GM12878 (cell line): ENCODE results near the gene NUBPL. TPM values are rescaled to one million over a fixed set of nuclear protein-coding genes. Genes with fewer than 3 reads are reported as not detected.

Source experiments
- ATAC-seq: fragments of 200-7000 bp; cut with Tn5 transposase; 3 replicates; pipeline ENCODE4 v1.9.1; 2020; ENCODE audit warnings: mild to moderate bottlenecking, moderate library complexity
- BruUV-seq: library from RNA; stranded (reverse); fragments of 400-500 nt; replicated peaks from 2 replicates; lab custom pipeline; 2021; lab: Mats Ljungman, UMichigan
- CTCF ChIA-PET: fragments of 300-600 bp; sonication (Branson Sonifier 250); formaldehyde crosslinking; extraction: SDS; loops from one replicate; lab custom pipeline; 2021; ENCODE audit warnings: inconsistent platforms; lab: Yijun Ruan, JAX
- POLR2A ChIA-PET: fragments of 350-600 bp; formaldehyde crosslinking; extraction: SDS; loops from one replicate; lab custom pipeline; 2021; ENCODE audit warnings: inconsistent platforms; lab: Charles Lee
- RAD21 ChIA-PET: fragments of 300-600 bp; sonication (Branson Sonifier 250); formaldehyde crosslinking; loops from one replicate; lab custom pipeline; 2023; ENCODE audit warnings: antibody characterized with exemption; ENCODE audit not compliant: unreplicated experiment; lab: Charles Lee
- SMC1A ChIA-PET: fragments of 300-600 bp; sonication (Branson Sonifier 250); formaldehyde crosslinking; loops from one replicate; lab custom pipeline; 2023; ENCODE audit not compliant: unreplicated experiment, uncharacterized antibody; lab: Charles Lee
- DNase-seq: peaks from one replicate; pipeline ENCODE4 v3.0.0-alpha.2; 2011; ENCODE audit warnings: low read depth, low spot score
- FAIRE-seq: peaks from 3 replicates; lab custom pipeline; 2011; peaks lifted over from hg19 to GRCh38; lab: Jason Lieb, UNC
- H2AFZ ChIP-seq: 2 replicates; pipeline ENCODE4 v1.6.0; 2011; ENCODE audit warnings: low read depth, low read length, control low read depth; ENCODE audit not compliant: control insufficient read depth
- H3K27ac ChIP-seq: 2 replicates; pipeline ENCODE4 v1.5.1; 2011; ENCODE audit warnings: control low read depth; ENCODE audit not compliant: control insufficient read depth, insufficient read depth
- H3K27me3 ChIP-seq, 2 experiments: replicated peaks in 1 of 2; 2 replicates each; pipeline versions ENCODE4 v1.6.0 to v1.6.1; 2011; ENCODE audit warnings: low read length in 1 of 2; ENCODE audit not compliant: control insufficient read depth in 2 of 2, insufficient read depth in 2 of 2
- H3K36me3 ChIP-seq, 2 experiments: 2 replicates each; pipeline ENCODE4 v1.5.1; 2011; ENCODE audit warnings: low read length in 1 of 2; ENCODE audit not compliant: control insufficient read depth in 2 of 2, insufficient read depth in 2 of 2
- H3K4me1 ChIP-seq: 2 replicates; pipeline ENCODE4 v1.6.1; 2011; ENCODE audit warnings: mild to moderate bottlenecking, low read length, moderate library complexity, mixed read lengths; ENCODE audit not compliant: control insufficient read depth, insufficient read depth
- H3K4me2 ChIP-seq: 2 replicates; pipeline ENCODE4 v1.6.0; 2011; ENCODE audit warnings: control low read depth; ENCODE audit not compliant: control insufficient read depth, insufficient read depth
- H3K4me3 ChIP-seq: fragments of 200-600 bp; sonication (generic); 2 replicates; pipeline ENCODE4 v1.5.1; 2016
- H3K79me2 ChIP-seq: 2 replicates; pipeline ENCODE4 v1.6.0; 2011; ENCODE audit warnings: low read length; ENCODE audit not compliant: control insufficient read depth, insufficient read depth
- H3K9ac ChIP-seq: 2 replicates; pipeline ENCODE4 v1.8.0; 2011; ENCODE audit warnings: low read length, control low read depth, mixed read lengths; ENCODE audit not compliant: control insufficient read depth, insufficient read depth
- H3K9me3 ChIP-seq: replicated peaks from 3 replicates; pipeline ENCODE4 v1.5.1; 2011; ENCODE audit warnings: mild to moderate bottlenecking, low read length; ENCODE audit not compliant: control insufficient read depth, insufficient read depth
- H4K20me1 ChIP-seq: 2 replicates; pipeline ENCODE4 v1.6.0; 2011; ENCODE audit not compliant: control insufficient read depth, insufficient read depth
- KDM1A ChIP-seq: fragments of 200-600 bp; sonication (generic); IDR thresholded peaks from 2 replicates; pipeline ENCODE4 v1.6.1; 2016; ENCODE audit warnings: borderline replicate concordance
- SMC3 ChIP-seq: IDR thresholded peaks from 2 replicates; pipeline ENCODE4 v1.6.1; 2011; ENCODE audit warnings: low read length, improper control_type of control experiment, borderline replicate concordance
- STAT3 ChIP-seq: IDR thresholded peaks from 2 replicates; pipeline ENCODE4 v1.6.1; 2011; ENCODE audit warnings: low read depth, low read length, improper control_type of control experiment
- ZBTB11 ChIP-seq: fragments of 450-650 bp; formaldehyde crosslinking; IDR thresholded peaks from 2 replicates; pipeline ENCODE4 v1.5.0; 2022; ENCODE audit warnings: mild to moderate bottlenecking, missing genetic modification characterization
- ZNF687 ChIP-seq: fragments of 450-650 bp; IDR thresholded peaks from 2 replicates; pipeline ENCODE4 v1.6.1; 2017; ENCODE audit warnings: mild to moderate bottlenecking, moderate library complexity
- WGBS: methylation state at CpG from one replicate; pipeline ENCODE4 v1.1.6; 2016; ENCODE audit warnings: low lambda C conversion rate; ENCODE audit not compliant: insufficient replicate concordance, insufficient coverage; ENCODE audit errors: missing lambda C conversion rate; 5-methylcytosine and 5-hydroxymethylcytosine counted together
- in situ Hi-C: fragments of 300-500 bp; cut with MboI; formaldehyde crosslinking; loops from 9 replicates; pipeline ENCODE4 v1.14.3; 2018; ENCODE audit warnings: mixed read lengths
- intact Hi-C: fragments of 100-400 bp; cut with micrococcal nuclease; formaldehyde crosslinking; loops from one replicate; pipeline ENCODE4 v1.14.2; 2022; ENCODE audit not compliant: unreplicated experiment
- polyA plus RNA-seq, 11 experiments: library from polyadenylated mRNA; depleted of rRNA in 4 of 11; unstranded in 6 of 11; stranded (reverse) in 5 of 11; fragments of >200 nt; fragmentation: Nextera tagmentation in 4 of 11; fragmentation: Illumina TruSeq in 1 of 11; extraction: Ambion mirVana in 4 of 11; extraction: Trizol in 1 of 11; gene quantifications; 1 replicate in 1 of 11; 2 replicates in 10 of 11; pipeline versions ENCODE4 v1.2.1 to v1.2.3, GENCODE V29; 2011 to 2016; ENCODE audit warnings: inconsistent platforms in 2 of 11, missing spikeins in 2 of 11, low read depth in 1 of 11
- total RNA-seq, 4 experiments: library from RNA; depleted of rRNA in 3 of 4; stranded (reverse); fragments of >200 nt in 3 of 4; fragmentation: Illumina TruSeq in 1 of 4; extraction: Trizol in 1 of 4; gene quantifications; 2 replicates each; pipeline versions ENCODE4 v1.2.1 to v1.2.3, GENCODE V29; 2013 to 2021

The NUBPL gene
- total and polyA plus RNA-seq, 10 of the 15 experiments (the other 5 are each of a cell fraction or from before 2014, with no cell fraction given) = 3.4 to 11.6 (median 8.1) TPM

GRCh38 chr14:31578792-31579501 lies 17.7 kb downstream of the NUBPL start (continued):
- no peak for TF ChIP-seq STAT3
- TF ChIP-seq KDM1A = no peak
- TF ChIP-seq ZNF687 = no peak

DNA sequence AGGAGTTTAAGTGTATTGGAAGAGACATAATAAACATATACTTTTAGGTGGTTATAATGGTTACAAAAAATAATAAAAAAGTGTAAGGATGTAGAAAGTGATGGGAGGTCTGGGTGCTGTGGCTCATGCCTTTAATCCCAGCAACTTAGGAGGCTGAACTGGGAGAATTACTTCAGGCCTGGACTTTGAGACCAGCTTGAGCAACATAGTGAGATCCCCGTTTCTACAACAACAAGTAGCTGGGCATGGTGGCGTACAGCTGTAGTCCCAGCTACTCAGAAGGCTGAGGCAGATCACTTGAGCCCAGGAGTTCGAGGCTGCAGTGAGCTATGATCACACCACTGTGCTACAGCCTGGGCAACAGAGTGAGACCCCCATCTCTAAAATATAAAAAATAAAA lies 19.0 kb downstream of the NUBPL start:
- CTCF ChIA-PET = no interaction called here
- SMC1A ChIA-PET = interaction anchor here (0.9 kb wide), 1 partner anchor 9 kb away, joined by 5 read pairs; no protein-coding TSS in a partner anchor
- Histone ChIP-seq H2AFZ (no peak overlapping the region), H3K9me3 (no peaks in the 10 kb centered on the region), H3K4me3 (no peak overlapping the region), H3K36me3 (no peaks in the 10 kb centered on the region; a peak in 1 of 4 replicates), H3K79me2 (no peaks in the 10 kb centered on the region), H3K4me1 (no peaks in the 10 kb centered on the region), H3K9ac (no peak overlapping the region), H3K27ac (no peak overlapping the region), H3K27me3 (no peaks in the 10 kb centered on the region), H3K4me2 (no peak overlapping the region), H4K20me1 (no peaks in the 10 kb centered on the region)
- POLR2A ChIA-PET = no interaction called here
- no peak for TF ChIP-seq ZBTB11 (CRISPR knock-in tag)
- TF ChIP-seq SMC3 = no peak
- no peak for ATAC-seq
- FAIRE-seq = no peak
- intact Hi-C loops (no loop called here), in situ Hi-C loops (no loop called here)
- RAD21 ChIA-PET = no interaction called here
- no peak for DNase-seq
- no TSS peak for BruUV-seq
- 89% methylated on average over 3 of the region's 3 CpGs for WGBS
